Tibial nerve (tissue), 4 donors: ENCODE measurements around the gene IL26.

Experiments
- CTCF ChIP-seq, 5 experiments: fragments of 200-600 bp in 3 of 5; fragments of 450-650 bp in 2 of 5; sonication (generic) in 3 of 5; IDR thresholded peaks; one replicate each; pipeline ENCODE4 v1.5.1; 2016 to 2019; ENCODE audit warnings: antibody characterized with exemption in 5 of 5, mild to moderate bottlenecking in 3 of 5, moderate library complexity in 2 of 5
- EP300 ChIP-seq, 2 donors: sonication (generic); formaldehyde crosslinking; IDR thresholded peaks; one replicate each; pipeline ENCODE4 v1.6.1; 2017; ENCODE audit warnings: antibody characterized with exemption in 2 of 2, mild to moderate bottlenecking in 1 of 2

DNA sequence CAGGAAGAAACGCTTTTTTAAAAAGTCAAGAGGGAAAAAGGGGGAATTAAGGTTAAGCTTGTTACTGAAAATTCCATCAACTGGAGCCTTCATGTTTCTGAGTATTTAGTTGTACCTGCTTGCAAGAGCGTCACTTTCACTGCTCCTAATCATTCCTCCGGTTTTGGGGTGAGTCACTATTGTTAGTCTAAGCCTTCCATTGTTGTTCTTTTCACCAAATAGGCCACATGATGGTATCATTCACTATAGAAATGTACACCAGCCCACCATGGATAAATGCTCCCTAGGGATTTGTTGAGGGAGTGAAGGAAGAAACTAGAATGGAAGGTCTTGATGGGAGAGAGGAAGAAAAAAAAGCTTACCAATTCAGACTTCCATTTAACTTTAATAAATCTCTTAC lies 24.8 kb upstream of the IL26 start:
- TF ChIP-seq CTCF (IDR thresholded peaks at IDR 0.05) (no peak), EP300 (IDR thresholded peaks at IDR 0.05) (no peak)
